Bronchial epithelial cell (primary cell): ENCODE results near the gene FMR1. TPM values are rescaled to one million over a fixed set of nuclear protein-coding genes. Genes with fewer than 3 reads are reported as not detected.

ENCODE experiments used
- DNase-seq: peaks from one replicate; pipeline ENCODE4 v3.0.0-alpha.2; 2010; ENCODE audit warnings: low read depth
- FAIRE-seq: peaks from 2 replicates; lab custom pipeline; 2011; peaks lifted over from hg19 to GRCh38; lab: Jason Lieb, UNC
- H3K27me3 ChIP-seq: 2 replicates; pipeline ENCODE4 v1.5.1; 2011; ENCODE audit warnings: low read length; ENCODE audit not compliant: control insufficient read depth, insufficient read depth
- H3K36me3 ChIP-seq: 2 replicates; pipeline ENCODE4 v1.5.1; 2011; ENCODE audit warnings: low read length; ENCODE audit not compliant: control insufficient read depth, insufficient read depth
- H3K4me3 ChIP-seq: 2 replicates; pipeline ENCODE4 v1.5.1; 2011; ENCODE audit warnings: mild to moderate bottlenecking, low read depth, low read length, control low read depth
- CTCF ChIP-seq: IDR thresholded peaks from 2 replicates; pipeline ENCODE4 v1.5.1; 2011; ENCODE audit warnings: mild to moderate bottlenecking, moderate library complexity, low read length, control low read depth, inconsistent platforms; ENCODE audit not compliant: insufficient read depth, severe bottlenecking
- total RNA-seq: library from RNA; depleted of rRNA; stranded (reverse); fragments of >200 nt; gene quantifications from 2 replicates; pipeline ENCODE4 v1.2.1, GENCODE V29; 2014

FMR1 gene
- total RNA-seq, 1 donor from 2014 or later = 22.9 TPM

GRCh38 chrX:147912093-147912801 lies 528 bp downstream of the FMR1 start:
- Histone ChIP-seq H3K4me3 (peak overlapping the region; percentile 68), H3K36me3 (no peaks in the 10 kb centered on the region), H3K27me3 (no peaks in the 10 kb centered on the region)
- TF ChIP-seq CTCF = no peak
- peak; percentile 31 for DNase-seq
- FAIRE-seq = no peak

GRCh38 chrX:147913570-147913969 lies 1.9 kb downstream of the FMR1 start:
- TF ChIP-seq CTCF = no peak
- FAIRE-seq = no peak

GRCh38 chrX:147914591-147914990 lies 2.9 kb downstream of the FMR1 start:
- FAIRE-seq = no peak

More at GRCh38 chrX:147913570-147913969, 1.9 kb downstream of the FMR1 start:
- no peak for DNase-seq
- Histone ChIP-seq H3K27me3 (no peaks in the 10 kb centered on the region), H3K36me3 (no peaks in the 10 kb centered on the region), H3K4me3 (peak overlapping the region; percentile 68)

GRCh38 chrX:147916375-147916968 lies 4.8 kb downstream of the FMR1 start:
- Histone ChIP-seq H3K4me3 (no peak overlapping the region), H3K27me3 (no peaks in the 10 kb centered on the region), H3K36me3 (no peaks in the 10 kb centered on the region)
- no peak for FAIRE-seq
- no peak for TF ChIP-seq CTCF
- no peak for DNase-seq

More at GRCh38 chrX:147914591-147914990, 2.9 kb downstream of the FMR1 start:
- DNase-seq = no peak
- Histone ChIP-seq H3K27me3 (no peaks in the 10 kb centered on the region), H3K36me3 (no peaks in the 10 kb centered on the region), H3K4me3 (no peak overlapping the region)
- no peak for TF ChIP-seq CTCF

- no peak for FAIRE-seq
- no peak for TF ChIP-seq CTCF
- H3K27me3 ChIP-seq = no peaks in the 10 kb centered on the region
Observed at GRCh38 chrX:147917700-147918695, 6.3 kb downstream of the FMR1 start.

More at GRCh38 chrX:147917700-147918695, 6.3 kb downstream of the FMR1 start:
- no peaks in the 10 kb centered on the region for H3K36me3 ChIP-seq
- no peak overlapping the region for H3K4me3 ChIP-seq
- no peak for DNase-seq
